Heart right ventricle (tissue), 16 donors: ENCODE data around the gene ARHGAP6. TPM values are rescaled to one million over a fixed set of nuclear protein-coding genes. Genes with fewer than 3 reads are reported as not detected.
"Not testable (repeated sequence)": the region's sequence is repeated elsewhere in the genome, so short reads cannot be mapped to it uniquely, and the experiment has no call there.

ENCODE experiments used
- ATAC-seq, 8 donors: fragments of 200-7000 bp; cut with Tn5 transposase; one replicate each; pipeline ENCODE4 v1.9.1; 2020; ENCODE audit warnings: mild to moderate bottlenecking in 8 of 8, moderate library complexity in 8 of 8, moderate number of reproducible peaks in 1 of 8
- DNase-seq, 2 donors: peaks; one replicate each; pipeline ENCODE4 v3.0.0-alpha.2; 2020
- H3K27ac ChIP-seq, 10 donors: fragments of 200-600 bp; sonication (generic) in 2 of 10; one replicate each; pipeline versions ENCODE4 v1.5.0 to v1.8.0; 2020 to 2022; ENCODE audit warnings: mild to moderate bottlenecking in 3 of 10
- H3K27me3 ChIP-seq, 7 donors: fragments of 200-600 bp; one replicate each; pipeline ENCODE4 v1.8.0; 2021 to 2022; ENCODE audit warnings: mild to moderate bottlenecking in 2 of 7
- H3K36me3 ChIP-seq, 9 donors: fragments of 200-600 bp; sonication (generic) in 1 of 9; one replicate each; pipeline versions ENCODE4 v1.5.0 to v1.8.0; 2020 to 2022; ENCODE audit warnings: mild to moderate bottlenecking in 2 of 9
- H3K4me1 ChIP-seq, 9 donors: fragments of 200-600 bp; sonication (generic) in 1 of 9; one replicate each; pipeline versions ENCODE4 v1.5.0 to v1.8.0; 2020 to 2022; ENCODE audit warnings: mild to moderate bottlenecking in 4 of 9
- H3K4me3 ChIP-seq, 10 donors: fragments of 200-600 bp; sonication (generic) in 2 of 10; one replicate each; pipeline versions ENCODE4 v1.5.0 to v1.8.0; 2020 to 2022; ENCODE audit warnings: mild to moderate bottlenecking in 7 of 10, moderate library complexity in 2 of 10
- H3K9me3 ChIP-seq, 11 donors: fragments of 200-600 bp in 10 of 11; sonication (generic) in 2 of 11; one replicate each; pipeline versions ENCODE4 v1.5.0 to v1.8.0; 2013 to 2022; ENCODE audit warnings: mild to moderate bottlenecking in 2 of 11, control low read depth in 1 of 11, moderate library complexity in 1 of 11
- WGBS, 2 donors: extraction: QIAGEN DNeasy Blood & Tissue Kit; methylation state at CpG; one replicate each; pipeline ENCODE4 v1.1.7; 2013; ENCODE audit warnings: inconsistent platforms in 1 of 2; 5-methylcytosine and 5-hydroxymethylcytosine counted together
- intact Hi-C, 10 donors: fragments of 100-400 bp; cut with DNase I; formaldehyde crosslinking; loops; one replicate each; pipeline versions ENCODE4 v1.11.1 to v1.14.2; 2022
- polyA plus RNA-seq, 2 donors: library from polyadenylated mRNA; stranded (reverse); fragments of 200-250 nt; gene quantifications; one replicate each; pipeline ENCODE4 v1.2.3, GENCODE V29; 2013
- total RNA-seq, 10 donors: library from RNA; stranded (reverse); fragmentation: NEBNext Ultra II Directional in 3 of 10; extraction: Animal tissue kit (Norgen Biotek cat#: 25700) in 3 of 10; gene quantifications; one replicate each; pipeline versions ENCODE4 v1.2.1 to v1.2.4, GENCODE V29; 2021 to 2023
- TF ChIP-seq, protein P1 (sequence below), 9 donors: fragments of 200-600 bp; sonication (generic) in 2 of 9; IDR thresholded peaks; one replicate each; pipeline versions ENCODE4 v1.5.0 to v1.8.0; 2021 to 2022; ENCODE audit warnings: antibody characterized with exemption in 9 of 9, mild to moderate bottlenecking in 5 of 9, moderate library complexity in 1 of 9
- donor health status: Arrhythmogenic right ventricular cardiomyopathy.
- donor health status: ischemic (EF 13 %, LVEDD 7.1; RV severe dilation, severe dysfunction).
- donor health status: healthy with polysubstance abuse.
- donor health status: DM: no; HTN: yes; CAD: no.
- donor health status: DM: no; HTN: no; CAD: no.
- donor health status: ischemic (EF 25% LVEDD 6.9; RV normal size, moderate dysfunction).
- donor health status: ischemic (EF 25% LVEDD 5.7; RV mildly dilated, moderate dysfunction).
- donor health status: healthy.
- donor health status: DM: yes; HTN: yes; CAD: no.
- donor health status: Ischemic cardiomyopathy.
- donor health status: ischemic (EF 35%, LVEDD 5.7; RV mildly dilated, moderate dysfunction).
- donor health status: nonischemic (EF 11% LVEDD 7.7; RV severe dilation, severe dysfunction).
- donor health status: DM: yes; HTN: yes; CAD: no.
- donor health status: PGD.
- donor health status: ischemic (EF 29% LVEDD 5.4; RV normal size, mild dysfunction).
- donor health status: nonischemic (EF 23%, LVEDD 6.1; RV moderate dilation, normal function).

Gene ARHGAP6
- total and polyA plus RNA-seq, 12 donors = 1.6 to 6.0 (median 2.6) TPM

DNA sequence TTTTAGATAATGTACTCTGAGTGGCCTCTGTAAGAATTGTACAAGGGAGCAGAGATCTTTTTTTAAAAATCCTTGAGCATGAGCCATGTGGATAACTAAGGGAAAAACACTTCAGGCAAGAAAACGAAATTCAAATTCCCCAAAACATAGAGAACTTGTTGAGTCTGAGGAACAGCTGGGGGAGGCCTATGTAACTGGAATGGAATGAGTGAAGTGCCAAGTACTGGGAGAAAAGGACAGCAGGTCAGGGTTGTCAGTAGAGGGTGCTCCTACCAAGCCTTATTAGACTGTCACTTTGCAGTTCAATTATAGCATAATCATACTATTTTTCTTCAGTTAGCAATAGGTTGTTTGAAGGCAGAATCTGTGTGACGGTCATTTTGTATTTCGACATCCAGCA is 135.1 kb downstream of the ARHGAP6 start:
- ATAC-seq (peak in 1 of 8 donors; percentile 68), DNase-seq (no peak)
- Histone ChIP-seq H3K27me3 (peaks cover 0 to 19% (median 0%) of the 10 kb centered on the region in 7 donors), H3K36me3 (no peaks in the 10 kb centered on the region), H3K4me3 (no peak overlapping the region), H3K4me1 (no peaks in the 10 kb centered on the region), H3K27ac (no peak overlapping the region), H3K9me3 (no peaks in the 10 kb centered on the region)
- WGBS, 2 donors = 68 to 72% methylated on average over 3 of the region's 3 CpGs
- TF ChIP-seq, protein P1, sequence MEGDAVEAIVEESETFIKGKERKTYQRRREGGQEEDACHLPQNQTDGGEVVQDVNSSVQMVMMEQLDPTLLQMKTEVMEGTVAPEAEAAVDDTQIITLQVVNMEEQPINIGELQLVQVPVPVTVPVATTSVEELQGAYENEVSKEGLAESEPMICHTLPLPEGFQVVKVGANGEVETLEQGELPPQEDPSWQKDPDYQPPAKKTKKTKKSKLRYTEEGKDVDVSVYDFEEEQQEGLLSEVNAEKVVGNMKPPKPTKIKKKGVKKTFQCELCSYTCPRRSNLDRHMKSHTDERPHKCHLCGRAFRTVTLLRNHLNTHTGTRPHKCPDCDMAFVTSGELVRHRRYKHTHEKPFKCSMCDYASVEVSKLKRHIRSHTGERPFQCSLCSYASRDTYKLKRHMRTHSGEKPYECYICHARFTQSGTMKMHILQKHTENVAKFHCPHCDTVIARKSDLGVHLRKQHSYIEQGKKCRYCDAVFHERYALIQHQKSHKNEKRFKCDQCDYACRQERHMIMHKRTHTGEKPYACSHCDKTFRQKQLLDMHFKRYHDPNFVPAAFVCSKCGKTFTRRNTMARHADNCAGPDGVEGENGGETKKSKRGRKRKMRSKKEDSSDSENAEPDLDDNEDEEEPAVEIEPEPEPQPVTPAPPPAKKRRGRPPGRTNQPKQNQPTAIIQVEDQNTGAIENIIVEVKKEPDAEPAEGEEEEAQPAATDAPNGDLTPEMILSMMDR (IDR thresholded peaks at IDR 0.05) = no peak
- intact Hi-C loops = loop anchor here in 9 of 10 donors (2.0 to 10.0 kb wide), 9 partner anchors 192 to 388 kb away; no protein-coding TSS in a partner anchor

DNA sequence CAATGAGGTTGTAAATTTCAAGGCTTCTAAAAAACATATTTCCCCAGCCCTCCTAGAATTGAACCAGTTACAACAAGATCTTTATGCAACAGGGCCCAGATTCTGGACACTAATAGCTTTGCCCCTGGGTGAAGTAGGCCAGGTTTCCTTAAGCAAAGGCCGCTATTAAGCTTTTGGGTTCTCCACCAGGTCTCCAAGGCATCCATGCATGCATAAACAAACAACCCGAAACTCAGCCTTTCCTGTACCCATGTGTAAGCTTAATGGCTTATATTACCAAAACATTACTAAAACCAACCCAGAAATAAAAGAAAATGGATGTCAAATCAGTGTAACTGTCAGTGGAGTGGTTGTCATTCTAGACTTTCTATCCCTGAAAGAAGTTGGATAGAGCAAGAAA is 137.1 kb downstream of the ARHGAP6 start:
- H3K9me3 ChIP-seq = no peaks in the 10 kb centered on the region
- TF ChIP-seq, protein P1 (IDR thresholded peaks at IDR 0.05) = no peak
- ATAC-seq = no peak
- H3K27ac ChIP-seq = no peak overlapping the region
- no peak overlapping the region for H3K4me3 ChIP-seq
- 83 to 85% methylated on average over 2 of the region's 2 CpGs for WGBS, 2 donors
- H3K36me3 ChIP-seq = no peaks in the 10 kb centered on the region
- intact Hi-C loops = loop anchor here in 2 of 10 donors (10.0 kb wide), 2 partner anchors 374 to 384 kb away; no protein-coding TSS in a partner anchor
- peaks cover 0 to 25% (median 0%) of the 10 kb centered on the region in 7 donors for H3K27me3 ChIP-seq
- DNase-seq = no peak
- H3K4me1 ChIP-seq = no peaks in the 10 kb centered on the region

DNA sequence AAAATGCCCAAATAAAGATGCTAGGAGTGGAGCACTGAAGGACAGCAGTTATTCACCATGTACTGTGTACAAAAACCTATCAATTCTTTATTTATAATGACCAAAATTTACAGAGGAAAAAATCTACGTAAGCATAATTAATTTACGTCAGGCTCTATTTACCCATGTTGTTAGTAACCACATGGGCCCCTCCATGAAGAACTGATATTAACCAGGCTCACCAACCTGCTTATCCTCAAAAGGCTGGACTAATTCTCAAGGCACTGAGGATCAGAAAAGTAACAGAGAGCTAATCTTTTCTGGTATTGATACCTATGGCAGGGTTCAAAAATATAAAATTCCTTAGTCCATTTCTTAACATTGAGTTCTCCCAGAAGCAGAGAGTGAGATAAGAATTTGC is 140.0 kb downstream of the ARHGAP6 start:
- Histone ChIP-seq H3K36me3 (no peaks in the 10 kb centered on the region), H3K9me3 (peaks cover 0 to 5% (median 0%) of the 10 kb centered on the region in 11 donors), H3K27ac (no peak overlapping the region), H3K27me3 (peaks cover 0 to 25% (median 0%) of the 10 kb centered on the region in 7 donors), H3K4me1 (no peaks in the 10 kb centered on the region), H3K4me3 (no peak overlapping the region)
- 94 to 100% methylated on average over 2 of the region's 2 CpGs for WGBS, 2 donors
- intact Hi-C loops = loop anchor here in 2 of 10 donors (10.0 kb wide), 2 partner anchors 371 to 381 kb away; no protein-coding TSS in a partner anchor
- ATAC-seq (no peak), DNase-seq (no peak)
- TF ChIP-seq, protein P1 (IDR thresholded peaks at IDR 0.05) = no peak

DNA sequence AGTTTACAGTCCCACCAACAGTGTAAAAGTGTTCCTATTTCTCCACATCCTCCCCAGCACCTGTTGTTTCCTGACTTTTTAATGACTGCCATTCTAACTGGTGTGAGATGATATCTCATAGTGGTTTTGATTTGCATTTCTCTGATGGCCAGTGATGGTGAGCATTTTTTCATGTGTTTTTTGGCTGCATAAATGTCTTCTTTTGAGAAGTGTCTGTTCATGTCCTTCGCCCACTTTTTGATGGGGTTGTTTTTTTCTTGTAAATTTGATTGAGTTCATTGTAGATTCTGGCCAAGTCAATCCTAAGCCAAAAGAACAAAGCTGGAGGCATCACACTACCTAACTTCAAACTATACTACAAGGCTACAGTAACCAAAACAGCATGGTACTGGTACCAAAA is 146.5 kb downstream of the ARHGAP6 start:
- H3K4me3 ChIP-seq, H3K4me1 ChIP-seq, ATAC-seq, intact Hi-C loops, H3K9me3 ChIP-seq, H3K36me3 ChIP-seq, DNase-seq, H3K27ac ChIP-seq, H3K27me3 ChIP-seq: not testable (repeated sequence)
- 100% methylated on average over 1 of the region's 1 CpG for WGBS, 2 donors

DNA sequence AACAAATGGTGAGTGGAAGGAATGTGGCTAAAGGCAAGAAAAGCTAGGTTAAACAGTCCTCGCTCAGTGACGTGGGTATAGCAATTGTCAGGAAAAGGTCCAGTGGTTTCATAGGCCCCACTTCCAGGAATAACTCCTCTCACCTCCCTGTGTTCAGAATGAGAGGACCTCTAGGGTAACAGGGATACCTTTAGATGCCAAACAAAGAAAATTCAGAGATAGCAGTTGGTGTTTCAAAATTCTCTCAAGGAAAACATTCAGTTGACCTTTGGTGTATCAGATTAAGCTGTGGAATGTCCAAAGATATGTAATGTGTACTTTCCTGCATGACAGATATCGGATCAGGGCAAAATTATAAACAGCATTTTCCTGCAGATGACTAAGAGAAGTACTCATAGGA is 155.9 kb downstream of the ARHGAP6 start:
- 81 to 88% methylated on average over 3 of the region's 3 CpGs for WGBS, 2 donors
- Histone ChIP-seq H3K27ac (no peak overlapping the region), H3K4me1 (no peaks in the 10 kb centered on the region), H3K4me3 (no peak overlapping the region), H3K36me3 (no peaks in the 10 kb centered on the region), H3K27me3 (no peaks in the 10 kb centered on the region), H3K9me3 (no peaks in the 10 kb centered on the region)
- TF ChIP-seq, protein P1 (IDR thresholded peaks at IDR 0.05) = no peak
- DNase-seq = no peak
- intact Hi-C loops = loop anchor here in 1 of 10 donors (10.0 kb wide), 1 partner anchor 125 kb away; no protein-coding TSS in a partner anchor
- ATAC-seq = no peak
